Parathyroid adenoma (tissue), 2 donors: ENCODE measurements around the gene ZNF224.

Experiments used
- H2AFZ ChIP-seq: fragments of 300-600 bp; sonication (generic); one replicate; pipeline ENCODE4 v1.7.0; 2017; ENCODE audit warnings: antibody characterized with exemption, mild to moderate bottlenecking
- H3K27ac ChIP-seq: fragments of 300-600 bp; sonication (generic); one replicate; pipeline ENCODE4 v1.7.0; 2017
- H3K27me3 ChIP-seq: fragments of 300-600 bp; sonication (generic); one replicate; pipeline ENCODE4 v1.7.0; 2017; ENCODE audit warnings: low read length; ENCODE audit not compliant: control insufficient read depth, insufficient read depth
- H3K36me3 ChIP-seq: fragments of 300-600 bp; sonication (generic); one replicate; pipeline ENCODE4 v1.7.0; 2017; ENCODE audit warnings: low read length; ENCODE audit not compliant: control insufficient read depth, insufficient read depth
- H3K4me1 ChIP-seq: fragments of 300-600 bp; sonication (generic); one replicate; pipeline ENCODE4 v1.7.0; 2017; ENCODE audit warnings: control low read depth
- H3K4me2 ChIP-seq: fragments of 300-600 bp; sonication (generic); one replicate; pipeline ENCODE4 v1.7.0; 2017; ENCODE audit warnings: low read length
- H3K4me3 ChIP-seq: fragments of 300-600 bp; sonication (generic); one replicate; pipeline ENCODE4 v1.7.0; 2017; ENCODE audit warnings: low read depth, low read length
- H3K79me2 ChIP-seq: fragments of 300-600 bp; sonication (generic); one replicate; pipeline ENCODE4 v1.7.0; 2017; ENCODE audit warnings: control low read depth
- H3K9ac ChIP-seq: fragments of 300-600 bp; sonication (generic); one replicate; pipeline ENCODE4 v1.7.0; 2017; ENCODE audit warnings: mild to moderate bottlenecking
- H3K9me3 ChIP-seq: fragments of 300-600 bp; sonication (generic); one replicate; pipeline ENCODE4 v1.7.0; 2017; ENCODE audit warnings: low read length; ENCODE audit not compliant: control insufficient read depth
- TF ChIP-seq, protein P1 (sequence below): fragments of 300-600 bp; sonication (generic); IDR thresholded peaks from one replicate; pipeline ENCODE4 v1.7.0; 2017; ENCODE audit warnings: antibody characterized with exemption, mild to moderate bottlenecking
- donor health status: primary hyperparathyroidism.

Gene ZNF224

GRCh38 chr19:44059229-44059628 is 34.9 kb upstream of the ZNF224 start:
- H3K79me2 ChIP-seq = no peaks in the 10 kb centered on the region
- H3K4me2 ChIP-seq = no peak overlapping the region
- no peak overlapping the region for H3K4me3 ChIP-seq
- no peak overlapping the region for H2AFZ ChIP-seq
- no peaks in the 10 kb centered on the region for H3K9me3 ChIP-seq
- H3K27ac ChIP-seq = no peak overlapping the region
- no peaks in the 10 kb centered on the region for H3K27me3 ChIP-seq
- no peaks in the 10 kb centered on the region for H3K4me1 ChIP-seq
- H3K9ac ChIP-seq = no peak overlapping the region
- H3K36me3 ChIP-seq = no peaks in the 10 kb centered on the region
- TF ChIP-seq, protein P1, sequence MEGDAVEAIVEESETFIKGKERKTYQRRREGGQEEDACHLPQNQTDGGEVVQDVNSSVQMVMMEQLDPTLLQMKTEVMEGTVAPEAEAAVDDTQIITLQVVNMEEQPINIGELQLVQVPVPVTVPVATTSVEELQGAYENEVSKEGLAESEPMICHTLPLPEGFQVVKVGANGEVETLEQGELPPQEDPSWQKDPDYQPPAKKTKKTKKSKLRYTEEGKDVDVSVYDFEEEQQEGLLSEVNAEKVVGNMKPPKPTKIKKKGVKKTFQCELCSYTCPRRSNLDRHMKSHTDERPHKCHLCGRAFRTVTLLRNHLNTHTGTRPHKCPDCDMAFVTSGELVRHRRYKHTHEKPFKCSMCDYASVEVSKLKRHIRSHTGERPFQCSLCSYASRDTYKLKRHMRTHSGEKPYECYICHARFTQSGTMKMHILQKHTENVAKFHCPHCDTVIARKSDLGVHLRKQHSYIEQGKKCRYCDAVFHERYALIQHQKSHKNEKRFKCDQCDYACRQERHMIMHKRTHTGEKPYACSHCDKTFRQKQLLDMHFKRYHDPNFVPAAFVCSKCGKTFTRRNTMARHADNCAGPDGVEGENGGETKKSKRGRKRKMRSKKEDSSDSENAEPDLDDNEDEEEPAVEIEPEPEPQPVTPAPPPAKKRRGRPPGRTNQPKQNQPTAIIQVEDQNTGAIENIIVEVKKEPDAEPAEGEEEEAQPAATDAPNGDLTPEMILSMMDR = no peak

GRCh38 chr19:44061038-44061437 is 33.1 kb upstream of the ZNF224 start:
- H3K4me2 ChIP-seq = no peak overlapping the region
- no peak overlapping the region for H3K4me3 ChIP-seq
- no peaks in the 10 kb centered on the region for H3K9me3 ChIP-seq
- TF ChIP-seq, protein P1 = no peak
- no peaks in the 10 kb centered on the region for H3K4me1 ChIP-seq
- H3K9ac ChIP-seq = no peak overlapping the region
- no peak overlapping the region for H3K27ac ChIP-seq
- no peaks in the 10 kb centered on the region for H3K79me2 ChIP-seq
- no peaks in the 10 kb centered on the region for H3K36me3 ChIP-seq
- no peaks in the 10 kb centered on the region for H3K27me3 ChIP-seq
- H2AFZ ChIP-seq = no peak overlapping the region

DNA sequence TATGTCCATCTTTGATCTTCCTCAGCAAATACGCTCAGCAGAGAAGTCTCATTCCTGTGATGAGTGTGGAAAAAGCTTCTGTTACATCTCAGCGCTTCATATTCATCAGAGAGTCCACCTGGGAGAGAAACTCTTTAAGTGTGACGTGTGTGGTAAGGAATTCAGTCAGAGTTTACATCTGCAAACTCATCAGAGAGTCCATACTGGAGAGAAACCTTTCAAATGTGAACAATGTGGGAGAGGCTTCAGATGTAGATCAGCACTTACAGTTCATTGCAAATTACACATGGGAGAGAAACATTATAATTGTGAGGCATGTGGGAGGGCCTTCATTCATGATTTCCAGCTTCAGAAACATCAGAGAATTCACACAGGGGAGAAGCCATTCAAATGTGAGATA is 27.9 kb upstream of the ZNF224 start:
- TF ChIP-seq, protein P1 = no peak
- Histone ChIP-seq H3K9ac (no peak overlapping the region), H3K4me1 (no peaks in the 10 kb centered on the region), H3K27ac (no peak overlapping the region), H3K9me3 (peaks cover 2% of the 10 kb centered on the region), H2AFZ (no peak overlapping the region), H3K36me3 (peaks cover 5% of the 10 kb centered on the region), H3K4me2 (no peak overlapping the region), H3K79me2 (no peaks in the 10 kb centered on the region), H3K27me3 (no peaks in the 10 kb centered on the region), H3K4me3 (no peak overlapping the region)

DNA sequence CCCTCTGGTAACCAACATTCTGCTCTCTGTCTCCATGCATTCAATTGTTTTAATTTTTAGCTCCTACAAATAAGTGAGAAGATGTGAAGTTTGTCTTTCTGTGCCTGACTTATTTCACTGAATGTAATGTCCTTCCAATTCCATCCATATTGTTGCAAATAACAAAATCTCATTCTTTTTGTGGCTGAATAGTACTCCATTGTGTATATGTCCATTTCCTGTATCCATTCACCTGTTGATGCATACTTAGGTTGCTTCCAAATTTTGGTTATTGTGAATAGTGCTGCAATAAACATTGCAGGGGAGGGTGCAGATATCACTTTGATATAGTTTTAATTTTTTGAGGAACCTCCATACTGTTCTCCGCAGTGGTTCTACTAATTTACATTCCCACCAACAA is 24.7 kb upstream of the ZNF224 start:
- peaks cover 2% of the 10 kb centered on the region for H3K9me3 ChIP-seq

More for the DNA sequence above, 24.7 kb upstream of the ZNF224 start:
- H2AFZ ChIP-seq = no peak overlapping the region
- no peak overlapping the region for H3K4me2 ChIP-seq
- peaks cover 5% of the 10 kb centered on the region for H3K36me3 ChIP-seq
- TF ChIP-seq, protein P1 = no peak
- no peak overlapping the region for H3K4me3 ChIP-seq
- no peak overlapping the region for H3K27ac ChIP-seq
- no peak overlapping the region for H3K9ac ChIP-seq
- no peaks in the 10 kb centered on the region for H3K4me1 ChIP-seq
- no peaks in the 10 kb centered on the region for H3K79me2 ChIP-seq
- no peaks in the 10 kb centered on the region for H3K27me3 ChIP-seq
